ENCODE results near the gene IPCEF1.
"Not testable (repeated sequence)": the region's sequence is repeated elsewhere in the genome, so short reads cannot be mapped to it uniquely, and the experiment has no call there.

The IPCEF1 gene

DNA sequence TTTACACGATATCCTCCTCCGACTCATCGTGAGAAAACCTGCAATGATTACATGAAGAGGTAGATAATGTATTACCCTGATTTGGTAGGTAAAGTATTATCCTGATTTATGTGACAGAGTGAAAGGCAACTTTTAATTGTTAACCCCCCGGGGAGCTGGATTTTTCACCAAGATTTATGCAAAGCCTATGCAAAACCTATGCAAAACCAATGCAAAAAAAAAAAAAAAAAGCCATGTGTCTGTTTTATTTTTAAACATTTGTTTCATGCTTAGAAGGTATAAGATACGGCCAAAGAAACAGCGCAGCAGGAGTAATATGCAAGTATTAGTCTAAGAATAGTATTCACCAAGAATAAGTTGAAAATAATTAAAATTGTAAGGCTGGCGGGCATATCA lies 109.9 kb downstream of the IPCEF1 start:
- no peaks in the 10 kb centered on the region for H3K36me3 ChIP-seq (replicated peaks)
- in situ Hi-C loops (cut with HindIII; ENCODE audit: low pct_ligation_motif_present, low sequenced_read_pairs), result no loop called here
- TF ChIP-seq, protein P1, sequence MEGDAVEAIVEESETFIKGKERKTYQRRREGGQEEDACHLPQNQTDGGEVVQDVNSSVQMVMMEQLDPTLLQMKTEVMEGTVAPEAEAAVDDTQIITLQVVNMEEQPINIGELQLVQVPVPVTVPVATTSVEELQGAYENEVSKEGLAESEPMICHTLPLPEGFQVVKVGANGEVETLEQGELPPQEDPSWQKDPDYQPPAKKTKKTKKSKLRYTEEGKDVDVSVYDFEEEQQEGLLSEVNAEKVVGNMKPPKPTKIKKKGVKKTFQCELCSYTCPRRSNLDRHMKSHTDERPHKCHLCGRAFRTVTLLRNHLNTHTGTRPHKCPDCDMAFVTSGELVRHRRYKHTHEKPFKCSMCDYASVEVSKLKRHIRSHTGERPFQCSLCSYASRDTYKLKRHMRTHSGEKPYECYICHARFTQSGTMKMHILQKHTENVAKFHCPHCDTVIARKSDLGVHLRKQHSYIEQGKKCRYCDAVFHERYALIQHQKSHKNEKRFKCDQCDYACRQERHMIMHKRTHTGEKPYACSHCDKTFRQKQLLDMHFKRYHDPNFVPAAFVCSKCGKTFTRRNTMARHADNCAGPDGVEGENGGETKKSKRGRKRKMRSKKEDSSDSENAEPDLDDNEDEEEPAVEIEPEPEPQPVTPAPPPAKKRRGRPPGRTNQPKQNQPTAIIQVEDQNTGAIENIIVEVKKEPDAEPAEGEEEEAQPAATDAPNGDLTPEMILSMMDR (IDR thresholded peaks at IDR 0.05; ENCODE audit: low read depth, low read length, missing control alignments), result no peak
- no peak overlapping the region for H3K27ac ChIP-seq
- H3K27me3 ChIP-seq (replicated peaks), result no peaks in the 10 kb centered on the region
- H3K4me3 ChIP-seq (ENCODE audit: low read depth, low read length), result no peak overlapping the region
- DNase-seq, result no peak

DNA sequence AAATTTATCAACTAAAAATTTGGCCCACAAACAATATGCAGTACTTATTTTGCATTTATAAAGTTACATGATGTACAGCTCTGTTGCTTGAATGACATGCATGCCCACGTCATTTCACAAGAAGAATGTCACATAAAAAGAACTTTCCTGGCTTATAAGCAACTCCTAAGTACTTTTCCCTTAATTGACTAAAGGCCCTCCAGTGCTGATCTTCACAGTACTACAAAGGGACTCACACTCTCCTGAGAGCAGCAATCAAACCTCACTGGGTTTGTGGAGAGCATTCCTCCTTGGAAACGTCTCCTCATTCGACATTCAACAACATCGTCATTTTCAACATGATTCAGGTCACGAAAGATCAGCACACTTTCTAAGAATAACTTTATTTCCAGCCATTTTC lies 111.1 kb downstream of the IPCEF1 start:
- Histone ChIP-seq H3K4me3 (ENCODE audit: low read depth, low read length) (no peak overlapping the region), H3K27me3 (replicated peaks) (no peaks in the 10 kb centered on the region), H3K27ac (no peak overlapping the region), H3K36me3 (replicated peaks) (no peaks in the 10 kb centered on the region)
- no peak for DNase-seq
- TF ChIP-seq, protein P1 (IDR thresholded peaks at IDR 0.05; ENCODE audit: low read depth, low read length, missing control alignments), result no peak
- in situ Hi-C loops (cut with HindIII; ENCODE audit: low pct_ligation_motif_present, low sequenced_read_pairs), result no loop called here

DNA sequence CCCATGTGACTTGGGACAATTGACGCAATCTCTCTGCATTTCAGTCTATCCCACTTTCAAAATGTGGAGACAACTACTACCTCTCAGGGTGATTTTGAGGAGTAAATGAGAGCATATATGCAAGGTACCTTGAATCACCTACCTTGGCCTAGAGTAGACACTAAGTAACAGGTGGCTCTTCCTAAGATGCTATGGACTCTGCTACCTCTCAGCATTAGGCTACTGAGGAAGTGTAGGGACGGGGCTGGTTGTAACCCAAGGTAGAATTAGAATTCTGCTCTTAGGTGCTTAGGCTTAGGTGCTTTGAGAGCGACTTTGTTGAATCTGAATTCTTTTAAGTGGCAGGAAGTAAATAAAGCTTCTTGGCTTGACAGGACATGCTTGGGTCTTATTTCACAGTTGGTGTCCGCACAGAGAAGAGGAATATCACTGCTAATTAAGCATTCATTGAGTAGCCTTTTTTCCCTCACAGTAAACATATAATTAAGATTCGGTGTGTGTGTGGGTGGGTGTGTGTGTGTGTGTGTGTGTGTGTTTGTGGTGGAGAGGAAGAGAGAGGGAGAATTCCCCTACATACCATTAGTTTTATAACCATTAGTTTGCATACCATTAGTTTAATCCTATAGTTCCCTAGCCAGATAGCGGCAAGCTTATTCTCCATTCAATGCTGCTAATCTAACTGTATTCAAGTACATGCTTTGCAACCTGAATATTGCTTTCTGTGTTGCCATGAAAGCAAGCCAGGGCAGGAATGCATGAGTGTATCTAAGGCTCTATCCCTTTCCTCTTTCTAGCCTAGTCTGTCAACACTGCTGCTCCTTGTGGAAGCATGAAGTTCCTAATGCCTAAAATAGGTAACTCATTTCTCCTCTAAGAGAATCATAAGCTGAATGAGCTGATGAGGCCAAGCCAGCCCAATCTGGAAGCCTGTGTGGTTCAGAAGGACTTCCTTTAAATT lies 112.5 kb downstream of the IPCEF1 start:
- no peaks in the 10 kb centered on the region for H3K36me3 ChIP-seq (replicated peaks)
- in situ Hi-C loops (cut with HindIII; ENCODE audit: low pct_ligation_motif_present, low sequenced_read_pairs), result no loop called here
- H3K27ac ChIP-seq, result no peak overlapping the region

DNA sequence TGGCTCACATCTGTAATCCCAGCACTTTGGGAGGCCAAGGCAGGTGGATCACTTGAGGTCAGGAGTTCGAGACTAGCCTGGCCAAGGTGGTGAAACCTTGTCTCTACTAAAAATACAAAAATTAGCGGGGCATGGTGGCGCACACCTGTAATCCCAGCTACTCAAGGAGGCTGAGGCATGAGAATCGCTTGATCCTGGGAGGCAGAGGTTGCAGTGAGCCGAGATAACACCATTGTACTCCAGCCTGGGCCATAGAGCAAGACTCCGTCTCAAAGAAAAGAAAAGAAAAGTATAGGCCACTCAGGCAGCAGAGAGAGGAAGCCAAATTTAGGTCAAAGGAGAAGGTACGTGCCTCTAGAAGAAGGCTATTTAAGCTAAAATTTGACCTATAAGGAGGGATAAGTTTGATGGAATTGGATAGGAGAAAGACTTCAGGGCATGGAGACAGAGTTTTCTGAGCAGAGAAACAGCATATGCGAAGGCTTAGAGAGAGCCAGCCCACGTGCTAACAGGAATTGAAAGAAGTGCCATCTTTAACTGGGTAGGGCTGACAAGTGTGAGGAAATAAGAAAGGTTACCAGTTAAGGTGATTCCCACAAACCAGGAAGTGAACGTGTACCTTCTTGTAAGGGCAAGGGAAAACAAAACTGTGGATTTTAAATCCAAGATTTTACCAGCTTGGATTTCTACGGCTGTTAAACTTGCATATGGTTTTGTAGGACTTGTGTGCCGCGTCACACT lies 113.8 kb downstream of the IPCEF1 start:
- TF ChIP-seq, protein P1 (IDR thresholded peaks at IDR 0.05; ENCODE audit: low read depth, low read length, missing control alignments), result no peak
- Histone ChIP-seq H3K4me3 (ENCODE audit: low read depth, low read length) (no peak overlapping the region), H3K27me3 (replicated peaks) (no peaks in the 10 kb centered on the region), H3K27ac (no peak overlapping the region), H3K36me3 (replicated peaks) (no peaks in the 10 kb centered on the region)
- in situ Hi-C loops (cut with HindIII; ENCODE audit: low pct_ligation_motif_present, low sequenced_read_pairs), result no loop called here
- no peak for DNase-seq

More for the DNA sequence above, 112.5 kb downstream of the IPCEF1 start:
- DNase-seq, result no peak
- H3K27me3 ChIP-seq (replicated peaks), result no peaks in the 10 kb centered on the region
- TF ChIP-seq, protein P1 (IDR thresholded peaks at IDR 0.05; ENCODE audit: low read depth, low read length, missing control alignments), result no peak
- H3K4me3 ChIP-seq (ENCODE audit: low read depth, low read length), result no peak overlapping the region

DNA sequence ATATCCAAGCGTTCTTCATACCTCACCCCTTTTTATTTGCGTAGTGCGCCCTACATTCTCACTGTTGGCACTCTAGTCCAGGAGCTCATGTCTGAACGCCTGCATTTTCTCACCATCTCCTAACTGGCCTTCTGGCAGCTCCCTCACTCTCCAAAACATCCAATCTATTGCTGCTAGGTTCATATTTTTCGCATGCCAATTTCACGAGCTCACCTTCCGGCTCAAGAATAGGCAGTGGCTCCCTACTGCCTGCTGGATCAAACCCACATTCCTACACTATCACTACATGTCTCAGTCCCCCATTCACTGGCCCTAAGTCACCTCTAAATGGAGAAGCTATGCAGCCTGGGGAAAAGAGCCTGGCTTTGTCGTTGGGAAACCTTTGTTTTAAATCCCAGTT lies 115.0 kb downstream of the IPCEF1 start:
- Histone ChIP-seq H3K27ac (no peak overlapping the region), H3K36me3 (replicated peaks) (no peaks in the 10 kb centered on the region), H3K27me3 (replicated peaks) (no peaks in the 10 kb centered on the region), H3K4me3 (ENCODE audit: low read depth, low read length) (no peak overlapping the region)
- in situ Hi-C loops (cut with HindIII; ENCODE audit: low pct_ligation_motif_present, low sequenced_read_pairs), result no loop called here
- DNase-seq, result no peak
- TF ChIP-seq, protein P1 (IDR thresholded peaks at IDR 0.05; ENCODE audit: low read depth, low read length, missing control alignments), result no peak

DNA sequence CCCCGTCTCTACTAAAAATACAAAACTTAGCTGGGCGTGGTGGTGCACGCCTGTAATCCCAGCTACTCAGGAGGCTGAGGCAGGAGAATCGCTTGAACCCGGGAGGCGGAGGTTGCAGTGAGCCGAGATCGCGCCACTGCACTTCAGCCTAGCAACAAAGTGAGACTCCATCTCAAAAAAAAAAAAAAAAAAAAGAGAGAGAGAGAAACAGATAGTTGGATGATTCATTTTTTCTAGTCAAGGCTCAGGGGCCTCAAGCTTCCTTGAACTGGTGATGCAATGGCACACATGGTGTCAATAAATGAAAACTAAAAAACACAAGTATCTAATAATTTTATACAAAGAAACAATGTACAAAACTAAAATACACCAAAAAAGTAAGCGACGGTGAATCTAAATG lies 115.5 kb downstream of the IPCEF1 start:
- H3K36me3 ChIP-seq (replicated peaks); in situ Hi-C loops (cut with HindIII; ENCODE audit: low pct_ligation_motif_present, low sequenced_read_pairs); H3K4me3 ChIP-seq (ENCODE audit: low read depth, low read length); H3K27me3 ChIP-seq (replicated peaks); H3K27ac ChIP-seq: not testable (repeated sequence)
- DNase-seq, result peak; percentile 14

Data from brain microvascular endothelial cell (primary cell).